Naive thymus-derived CD8-positive, alpha-beta T cell (primary cell): ENCODE data around the gene ADGRV1. TPM values are rescaled to one million over a fixed set of nuclear protein-coding genes. Genes with fewer than 3 reads are reported as not detected.
"Not testable (repeated sequence)": the region's sequence is repeated elsewhere in the genome, so short reads cannot be mapped to it uniquely, and the experiment has no call there.

Experiments
- ATAC-seq, 2 donors: fragments of 150-1000 bp; cut with Tn5 transposase in 1 of 2; sonication (Bioruptor Pico), chemical (Tn5 transposase) in 1 of 2; 1 replicate in 1 of 2; 2 replicates in 1 of 2; pipeline ENCODE4 v1.10.0; 2021; ENCODE audit warnings: mild to moderate bottlenecking in 2 of 2, moderate library complexity in 2 of 2
- POLR2A ChIA-PET: fragments of 350-600 bp; sonication (Branson Sonifier 250); formaldehyde crosslinking; loops from one replicate; lab custom pipeline; 2021; ENCODE audit warnings: antibody characterized with exemption; lab: Charles Lee
- DNase-seq, 10 donors: peaks; one replicate each; pipeline versions ENCODE4 v3.0.0 to v3.0.0-alpha.2; 2020 to 2022
- H3K27ac Mint-ChIP-seq, 10 donors: one replicate each; pipeline ENCODE4 v1.8.0; 2020 to 2022; ENCODE audit warnings: mild to moderate bottlenecking in 10 of 10, mixed read lengths in 10 of 10, moderate library complexity in 4 of 10, inconsistent platforms in 1 of 10
- H3K27me3 Mint-ChIP-seq, 5 donors: one replicate each; pipeline ENCODE4 v1.8.0; 2021 to 2022; ENCODE audit warnings: mixed read lengths in 5 of 5
- H3K36me3 Mint-ChIP-seq, 3 donors: one replicate each; pipeline ENCODE4 v1.8.0; 2020 to 2022; ENCODE audit warnings: mixed read lengths in 3 of 3, mild to moderate bottlenecking in 2 of 3, inconsistent platforms in 1 of 3
- H3K4me1 Mint-ChIP-seq, 4 donors: one replicate each; pipeline ENCODE4 v1.8.0; 2021 to 2022; ENCODE audit warnings: mixed read lengths in 4 of 4
- H3K4me3 Mint-ChIP-seq, 10 donors: one replicate each; pipeline ENCODE4 v1.8.0; 2020 to 2022; ENCODE audit warnings: mild to moderate bottlenecking in 10 of 10, mixed read lengths in 10 of 10, moderate library complexity in 6 of 10, inconsistent platforms in 1 of 10
- H3K9me3 Mint-ChIP-seq, 9 donors: one replicate each; pipeline ENCODE4 v1.8.0; 2020 to 2022; ENCODE audit warnings: mixed read lengths in 9 of 9, mild to moderate bottlenecking in 3 of 9, inconsistent platforms in 1 of 9, moderate library complexity in 1 of 9
- polyA plus RNA-seq, 3 donors: library from polyadenylated mRNA; unstranded; fragments of 300-500 nt; fragmentation: Illumina TruSeq; gene quantifications; one replicate each; pipeline ENCODE4 v1.2.3, GENCODE V29; 2021
- total RNA-seq, 8 experiments: library from RNA in 2 of 8; stranded (reverse) in 2 of 8; gene quantifications; one replicate each; pipeline ENCODE4 v1.2.3 and lab custom pipeline; 2021 to 2026

The ADGRV1 gene
- total and polyA plus RNA-seq, 5 experiments from 2014 or later = 0.08 to 0.37 (median 0.13) TPM; not detected in 2

GRCh38 chr5:90575712-90576111, 17.1 kb downstream of the ADGRV1 start:
- no peak overlapping the region for H3K4me3 Mint-ChIP-seq
- no peak for DNase-seq
- POLR2A ChIA-PET = no interaction called here
- ATAC-seq = no peak
- peaks cover 27 to 65% (median 38%) of the 10 kb centered on the region in 5 donors for H3K27me3 Mint-ChIP-seq
- peaks cover 2 to 49% (median 23%) of the 10 kb centered on the region in 9 donors for H3K9me3 Mint-ChIP-seq
- H3K27ac Mint-ChIP-seq = no peak overlapping the region
- no peaks in the 10 kb centered on the region for H3K4me1 Mint-ChIP-seq
- peaks cover 0 to 14% (median 6%) of the 10 kb centered on the region in 3 donors for H3K36me3 Mint-ChIP-seq

- ATAC-seq, DNase-seq, H3K4me1 Mint-ChIP-seq, H3K4me3 Mint-ChIP-seq, H3K27ac Mint-ChIP-seq, POLR2A ChIA-PET: not testable (repeated sequence)
- Mint-ChIP-seq H3K9me3 (peaks cover 4 to 48% (median 23%) of the 10 kb centered on the region in 9 donors), H3K27me3 (peaks cover 27 to 67% (median 40%) of the 10 kb centered on the region in 5 donors), H3K36me3 (peaks cover 0 to 17% (median 8%) of the 10 kb centered on the region in 3 donors)
These were observed 18.0 kb downstream of the ADGRV1 start for GRCh38 chr5:90576566-90576965.

GRCh38 chr5:90579905-90580304, 21.3 kb downstream of the ADGRV1 start:
- H3K4me1 Mint-ChIP-seq, H3K4me3 Mint-ChIP-seq, H3K27ac Mint-ChIP-seq, POLR2A ChIA-PET, ATAC-seq, DNase-seq: not testable (repeated sequence)
- Mint-ChIP-seq H3K36me3 (peaks cover 0 to 17% (median 8%) of the 10 kb centered on the region in 3 donors), H3K9me3 (peaks cover 4 to 48% (median 23%) of the 10 kb centered on the region in 9 donors), H3K27me3 (peaks cover 19 to 54% (median 37%) of the 10 kb centered on the region in 5 donors)

- H3K27ac Mint-ChIP-seq = no peak overlapping the region
- peaks cover 17 to 65% (median 34%) of the 10 kb centered on the region in 5 donors for H3K27me3 Mint-ChIP-seq
- POLR2A ChIA-PET = no interaction called here
These were observed 23.4 kb downstream of the ADGRV1 start for GRCh38 chr5:90581956-90582355.

GRCh38 chr5:90585337-90585986, 26.9 kb downstream of the ADGRV1 start:
- POLR2A ChIA-PET = no interaction called here
- Mint-ChIP-seq H3K4me1 (no peaks in the 10 kb centered on the region), H3K36me3 (peaks cover 0 to 6% (median 2%) of the 10 kb centered on the region in 3 donors), H3K27me3 (peaks cover 15 to 57% (median 29%) of the 10 kb centered on the region in 5 donors), H3K9me3 (peaks cover 2 to 9% (median 4%) of the 10 kb centered on the region in 9 donors), H3K27ac (no peak overlapping the region), H3K4me3 (no peak overlapping the region)
- DNase-seq (no peak), ATAC-seq (no peak)

More at GRCh38 chr5:90581956-90582355, 23.4 kb downstream of the ADGRV1 start:
- ATAC-seq = no peak
- Mint-ChIP-seq H3K36me3 (peaks cover 0 to 17% (median 8%) of the 10 kb centered on the region in 3 donors), H3K4me3 (no peak overlapping the region), H3K9me3 (peaks cover 4 to 41% (median 22%) of the 10 kb centered on the region in 9 donors), H3K4me1 (no peaks in the 10 kb centered on the region)
- DNase-seq = no peak

GRCh38 chr5:90586469-90586868, 27.9 kb downstream of the ADGRV1 start:
- no peaks in the 10 kb centered on the region for H3K36me3 Mint-ChIP-seq

GRCh38 chr5:90590170-90590569, 31.6 kb downstream of the ADGRV1 start:
- POLR2A ChIA-PET = no interaction called here
- H3K4me3 Mint-ChIP-seq = no peak overlapping the region
- H3K9me3 Mint-ChIP-seq = peaks cover 0 to 18% (median 3%) of the 10 kb centered on the region in 9 donors
- DNase-seq (no peak), ATAC-seq (no peak)
- peaks cover 10 to 36% (median 17%) of the 10 kb centered on the region in 5 donors for H3K27me3 Mint-ChIP-seq
- peak overlapping the region in 1 of 10 donors; percentile 54 for H3K27ac Mint-ChIP-seq
- no peaks in the 10 kb centered on the region for H3K36me3 Mint-ChIP-seq
- no peaks in the 10 kb centered on the region for H3K4me1 Mint-ChIP-seq

More at GRCh38 chr5:90586469-90586868, 27.9 kb downstream of the ADGRV1 start:
- no peaks in the 10 kb centered on the region for H3K9me3 Mint-ChIP-seq
- DNase-seq = no peak
- no peak for ATAC-seq
- no peaks in the 10 kb centered on the region for H3K4me1 Mint-ChIP-seq
- POLR2A ChIA-PET = no interaction called here
- peaks cover 13 to 47% (median 24%) of the 10 kb centered on the region in 5 donors for H3K27me3 Mint-ChIP-seq
- H3K4me3 Mint-ChIP-seq = no peak overlapping the region
- H3K27ac Mint-ChIP-seq = no peak overlapping the region

GRCh38 chr5:90593083-90593482, 34.5 kb downstream of the ADGRV1 start:
- ATAC-seq, H3K4me1 Mint-ChIP-seq, H3K4me3 Mint-ChIP-seq, DNase-seq, H3K36me3 Mint-ChIP-seq, POLR2A ChIA-PET: not testable (repeated sequence)
- Mint-ChIP-seq H3K27ac (peak overlapping the region in 1 of 10 donors; percentile 40), H3K27me3 (peaks cover 9 to 29% (median 11%) of the 10 kb centered on the region in 5 donors), H3K9me3 (peaks cover 0 to 25% (median 3%) of the 10 kb centered on the region in 9 donors)

- ATAC-seq, DNase-seq, H3K36me3 Mint-ChIP-seq, H3K27ac Mint-ChIP-seq, H3K4me1 Mint-ChIP-seq, POLR2A ChIA-PET, H3K4me3 Mint-ChIP-seq: not testable (repeated sequence)
- Mint-ChIP-seq H3K27me3 (peaks cover 4 to 23% (median 6%) of the 10 kb centered on the region in 5 donors), H3K9me3 (peaks cover 0 to 25% (median 3%) of the 10 kb centered on the region in 9 donors)
These were observed 37.2 kb downstream of the ADGRV1 start for GRCh38 chr5:90595766-90596165.

GRCh38 chr5:90598293-90598692, 39.7 kb downstream of the ADGRV1 start:
- no peak overlapping the region for H3K4me3 Mint-ChIP-seq
- POLR2A ChIA-PET = no interaction called here
- ATAC-seq = no peak

GRCh38 chr5:90600307-90600706, 41.7 kb downstream of the ADGRV1 start:
- H3K27ac Mint-ChIP-seq, H3K9me3 Mint-ChIP-seq, H3K4me1 Mint-ChIP-seq, DNase-seq, H3K36me3 Mint-ChIP-seq, POLR2A ChIA-PET, ATAC-seq, H3K4me3 Mint-ChIP-seq: not testable (repeated sequence)
- H3K27me3 Mint-ChIP-seq = peaks cover 7 to 44% (median 18%) of the 10 kb centered on the region in 5 donors

More at GRCh38 chr5:90598293-90598692, 39.7 kb downstream of the ADGRV1 start:
- no peak for DNase-seq
- peaks cover 0 to 12% (median 0%) of the 10 kb centered on the region in 9 donors for H3K9me3 Mint-ChIP-seq
- peaks cover 4 to 30% (median 14%) of the 10 kb centered on the region in 5 donors for H3K27me3 Mint-ChIP-seq
- H3K36me3 Mint-ChIP-seq = no peaks in the 10 kb centered on the region
- H3K27ac Mint-ChIP-seq = no peak overlapping the region
- no peaks in the 10 kb centered on the region for H3K4me1 Mint-ChIP-seq

GRCh38 chr5:90601468-90601867, 42.9 kb downstream of the ADGRV1 start:
- H3K27ac Mint-ChIP-seq = no peak overlapping the region
- POLR2A ChIA-PET = no interaction called here
- no peak for DNase-seq
- peaks cover 7 to 46% (median 21%) of the 10 kb centered on the region in 5 donors for H3K27me3 Mint-ChIP-seq
- no peaks in the 10 kb centered on the region for H3K36me3 Mint-ChIP-seq
- no peak for ATAC-seq
- no peaks in the 10 kb centered on the region for H3K4me1 Mint-ChIP-seq
- H3K9me3 Mint-ChIP-seq = peaks cover 0 to 7% (median 0%) of the 10 kb centered on the region in 9 donors
- no peak overlapping the region for H3K4me3 Mint-ChIP-seq

- POLR2A ChIA-PET = no interaction called here
- no peak for DNase-seq
- H3K4me1 Mint-ChIP-seq = no peaks in the 10 kb centered on the region
These were observed 44.1 kb downstream of the ADGRV1 start for GRCh38 chr5:90602681-90603080.

More at GRCh38 chr5:90602681-90603080, 44.1 kb downstream of the ADGRV1 start:
- H3K4me3 Mint-ChIP-seq = no peak overlapping the region
- no peak for ATAC-seq
- peaks cover 5 to 37% (median 24%) of the 10 kb centered on the region in 5 donors for H3K27me3 Mint-ChIP-seq
- no peaks in the 10 kb centered on the region for H3K9me3 Mint-ChIP-seq
- no peaks in the 10 kb centered on the region for H3K36me3 Mint-ChIP-seq
- no peak overlapping the region for H3K27ac Mint-ChIP-seq
